HG03354 (cell line): Measurements from ENCODE around the gene TBC1D22A.

Experiments used
- ATAC-seq: cut with Tn5 transposase; IDR thresholded peaks from one replicate; pipeline ENCODE4 v1.9.1; 2021; ENCODE audit warnings: mild to moderate bottlenecking; ENCODE audit not compliant: unreplicated experiment, poor library complexity, severe bottlenecking

Gene TBC1D22A

DNA sequence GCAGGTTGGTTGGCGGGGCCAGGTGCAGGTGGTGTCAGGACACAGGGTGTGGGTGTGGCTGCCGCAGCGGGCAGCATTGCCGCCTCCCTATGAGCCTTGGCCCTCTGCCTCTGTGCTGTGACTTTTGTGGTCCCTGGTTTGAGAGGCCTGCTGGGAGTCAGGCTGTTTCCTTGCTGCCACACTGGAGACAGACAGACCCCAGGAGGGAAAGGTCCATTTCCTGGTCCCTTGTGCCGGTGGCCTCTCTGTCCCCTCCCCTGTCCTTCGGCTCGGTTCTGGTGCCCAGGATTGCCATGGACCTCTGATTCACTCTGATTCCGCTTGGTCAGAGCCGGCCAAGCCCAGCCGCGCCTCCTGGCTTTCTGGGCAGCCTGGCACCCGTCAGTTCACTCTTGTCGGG, 196.9 kb downstream of the TBC1D22A start:
- ATAC-seq = no peak

DNA sequence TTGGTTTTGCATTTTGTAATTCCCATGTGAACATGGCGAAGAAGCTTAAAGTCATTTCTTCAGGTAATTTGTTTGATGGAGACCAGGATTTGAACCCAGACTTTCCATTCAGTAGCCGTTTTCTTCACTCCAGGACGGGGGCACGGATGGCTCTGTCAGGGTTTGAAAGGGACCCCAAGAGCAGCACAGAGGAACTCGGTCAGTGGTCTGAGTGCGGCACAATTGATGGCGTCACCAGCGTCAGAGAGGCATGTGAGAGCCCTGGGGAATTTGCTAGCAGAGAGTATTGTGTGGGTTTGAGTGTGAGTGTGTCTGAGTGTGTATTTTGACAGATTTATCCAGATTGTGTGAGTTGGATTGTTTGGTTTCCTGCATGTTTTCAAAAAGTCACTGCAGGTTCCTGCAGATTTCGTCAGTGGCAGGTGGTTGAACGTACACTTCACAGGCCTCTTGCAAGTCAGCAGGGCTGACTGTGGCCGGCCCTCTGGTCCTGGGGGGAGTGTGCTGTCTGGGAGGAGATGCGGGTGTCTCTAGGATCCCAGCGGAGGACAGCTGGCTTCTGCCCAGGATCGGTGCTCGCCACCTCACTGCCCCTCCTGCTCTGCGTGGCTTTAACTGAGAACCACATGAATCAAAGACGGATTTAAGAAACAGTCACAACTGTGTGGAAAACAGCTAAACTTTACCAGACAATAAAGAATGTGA, 199.3 kb downstream of the TBC1D22A start:
- no peak for ATAC-seq

DNA sequence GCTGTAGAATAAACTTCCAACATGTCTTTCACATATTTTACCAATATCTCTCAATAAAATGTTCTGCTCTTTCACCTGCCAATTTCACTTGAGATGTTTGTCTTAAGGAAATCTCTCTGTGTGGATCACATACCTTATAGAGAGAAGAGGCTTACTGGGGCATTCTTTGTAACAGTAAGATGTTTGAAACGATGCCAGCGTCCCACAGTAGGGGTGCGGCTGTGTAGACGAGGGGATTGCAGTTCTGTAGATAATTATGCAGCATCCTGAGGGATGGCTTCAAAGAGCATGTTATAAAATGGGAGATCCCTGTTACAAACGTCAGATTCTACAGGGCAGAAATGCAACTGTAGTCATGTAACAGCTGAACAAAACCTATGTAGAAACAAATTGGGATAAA, 200.0 kb downstream of the TBC1D22A start:
- ATAC-seq = no peak

DNA sequence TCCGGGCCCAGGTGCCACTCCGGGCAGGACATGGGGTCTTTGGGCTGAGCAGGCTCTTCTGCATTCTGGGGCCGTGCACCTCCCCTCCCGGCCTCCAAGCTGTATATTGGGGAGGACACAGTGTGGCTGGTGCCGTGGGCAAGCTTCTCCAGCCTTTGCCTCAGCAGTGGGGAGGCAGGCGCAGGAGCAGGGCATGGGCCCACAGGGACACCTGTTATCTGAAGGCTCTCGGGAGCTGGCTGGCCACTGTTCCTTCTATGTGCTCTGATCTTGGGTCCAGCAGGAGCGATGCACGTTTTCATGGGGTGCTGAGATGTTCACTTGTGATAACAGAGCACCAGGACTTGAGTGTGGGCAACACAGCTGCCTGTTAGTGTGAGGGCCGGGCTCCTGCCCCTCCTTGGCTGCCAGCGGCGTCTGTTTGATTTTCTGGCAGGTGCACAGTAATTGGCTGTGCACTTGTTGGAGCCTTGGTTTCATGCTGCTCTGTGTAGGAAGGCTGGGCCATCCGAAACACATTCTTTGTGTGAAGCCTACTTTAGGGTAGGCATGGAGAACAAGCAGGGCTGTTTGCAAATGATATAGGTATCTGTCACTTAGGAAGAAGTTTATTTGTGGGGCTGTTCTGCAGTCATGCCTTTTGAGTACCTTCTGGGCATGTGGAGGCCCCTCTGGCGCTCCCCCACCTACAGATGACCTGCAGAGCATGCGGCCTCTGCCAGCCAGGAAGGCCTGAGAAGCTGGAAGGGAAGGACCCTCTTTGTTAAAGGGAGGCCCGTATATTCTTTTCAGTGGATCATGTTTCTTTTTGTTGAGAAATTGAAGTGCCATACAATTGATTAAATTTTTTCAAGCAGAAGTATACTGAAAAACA, 201.5 kb downstream of the TBC1D22A start:
- ATAC-seq = no peak

DNA sequence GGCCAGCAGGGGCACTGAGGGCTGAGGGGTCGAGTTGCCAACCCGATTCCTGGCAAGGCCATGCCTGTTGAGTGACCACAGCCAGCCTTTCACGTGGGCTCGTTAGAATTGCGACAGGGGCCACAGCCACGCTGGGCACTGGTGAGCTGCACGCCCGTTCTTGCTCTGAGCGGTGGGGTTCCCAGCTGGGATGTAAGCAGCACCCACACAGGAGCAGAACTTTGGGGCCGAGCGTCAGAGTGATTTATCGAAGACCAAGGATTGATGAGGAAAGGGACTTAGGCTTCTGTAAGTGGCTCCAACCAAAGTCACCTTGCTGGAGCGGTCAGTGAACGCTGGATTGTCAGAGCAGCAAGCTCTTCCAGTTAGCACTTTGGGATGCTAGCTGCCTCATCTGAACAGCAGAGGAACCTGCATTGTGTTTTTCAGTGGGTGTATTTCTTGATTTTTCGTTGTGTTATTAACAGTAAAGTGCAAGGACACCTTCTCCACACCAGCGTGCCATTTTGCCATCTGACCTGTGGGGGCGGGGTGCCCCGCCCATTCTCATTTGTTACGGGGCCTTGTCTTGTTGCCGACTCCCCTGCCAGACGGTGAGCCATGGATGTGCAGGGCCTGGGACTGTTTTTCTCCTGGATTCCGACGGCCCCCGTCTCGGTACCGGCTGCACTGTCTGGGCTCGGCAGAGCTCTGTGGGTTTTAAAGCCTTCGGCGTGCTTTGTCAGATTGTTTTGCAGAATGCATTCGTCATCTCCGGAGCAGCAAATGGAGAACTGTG, 202.5 kb downstream of the TBC1D22A start:
- no peak for ATAC-seq

DNA sequence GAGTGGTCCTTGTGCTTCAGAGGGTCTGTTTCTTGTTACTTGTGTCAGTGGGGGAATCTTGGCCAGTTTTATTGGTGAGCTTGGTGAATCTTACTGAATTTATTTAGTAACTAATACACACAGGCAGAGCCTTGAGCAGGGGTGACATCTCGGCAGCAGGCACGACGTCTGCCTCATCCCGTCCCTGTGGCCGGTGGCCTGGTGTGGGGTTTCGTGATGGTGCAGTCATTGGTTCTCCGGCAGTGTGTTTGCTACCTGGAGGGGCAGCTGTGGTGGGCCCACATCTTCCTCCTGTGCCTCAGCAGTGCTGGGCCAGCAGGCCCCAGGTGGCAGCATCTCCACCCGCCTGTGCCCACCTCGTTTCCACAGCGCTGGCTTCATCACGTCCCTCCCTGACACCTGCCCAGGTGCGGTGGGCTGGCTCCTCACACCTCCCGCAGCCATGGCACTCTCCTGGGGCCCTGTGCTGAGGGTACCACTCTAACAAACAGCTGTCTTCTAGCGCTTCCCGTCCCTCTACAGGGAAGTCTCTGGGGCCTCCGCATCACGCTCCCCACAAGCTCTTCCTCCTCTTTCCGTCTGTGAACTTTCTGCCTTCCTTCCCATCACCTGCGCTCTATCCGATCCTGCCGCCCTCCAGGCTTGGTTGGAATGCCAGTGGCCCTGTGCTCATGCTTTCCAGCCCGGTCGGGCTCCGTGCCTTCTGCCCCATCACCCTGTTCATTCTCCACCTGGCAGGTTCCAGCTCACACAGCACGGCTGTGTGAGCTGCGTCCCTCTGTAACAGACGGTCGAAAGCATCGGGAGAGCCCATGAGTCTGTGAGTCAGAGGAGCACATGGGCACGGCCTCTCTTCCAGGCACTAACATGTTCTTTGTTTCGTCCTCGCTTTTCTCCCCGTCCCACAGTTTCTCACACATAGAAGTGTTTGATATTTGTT, 203.4 kb downstream of the TBC1D22A start:
- ATAC-seq = no peak

DNA sequence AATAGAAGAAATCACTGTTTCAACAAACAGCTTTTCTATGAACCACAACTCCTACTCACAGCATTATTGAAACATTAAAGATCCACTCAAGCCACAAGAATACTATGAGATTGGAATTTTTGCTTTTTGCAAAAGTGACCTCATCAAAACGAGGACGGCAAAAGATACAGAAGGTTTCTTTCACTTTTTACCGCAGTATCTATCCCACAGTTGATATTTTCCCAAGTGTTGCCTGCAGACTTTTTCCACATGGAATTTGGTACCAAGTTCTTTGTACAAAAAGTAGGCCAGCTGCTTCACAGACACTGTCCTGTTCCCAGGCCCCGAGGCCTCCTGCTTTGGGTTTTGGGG, 204.0 kb downstream of the TBC1D22A start:
- ATAC-seq = no peak

DNA sequence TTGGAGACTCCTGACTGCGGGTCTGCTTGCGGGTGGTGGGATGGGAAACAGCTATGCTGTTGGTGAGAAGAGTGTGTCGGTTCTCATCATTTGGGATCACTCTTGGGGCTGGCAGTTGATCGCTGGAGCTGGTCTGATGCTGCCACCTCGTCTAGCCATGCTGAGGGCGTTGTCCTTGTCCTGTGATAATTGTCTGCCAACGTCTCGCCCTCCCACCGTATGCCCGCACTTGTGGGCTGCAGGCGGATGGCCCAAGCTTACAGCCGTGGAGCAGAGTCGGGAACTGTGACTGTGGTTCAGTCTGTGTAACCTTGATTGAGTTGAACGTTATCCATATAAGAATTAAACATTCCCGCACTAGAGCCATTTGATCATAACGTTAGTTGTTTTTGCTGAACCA, 204.4 kb downstream of the TBC1D22A start:
- ATAC-seq = no peak

DNA sequence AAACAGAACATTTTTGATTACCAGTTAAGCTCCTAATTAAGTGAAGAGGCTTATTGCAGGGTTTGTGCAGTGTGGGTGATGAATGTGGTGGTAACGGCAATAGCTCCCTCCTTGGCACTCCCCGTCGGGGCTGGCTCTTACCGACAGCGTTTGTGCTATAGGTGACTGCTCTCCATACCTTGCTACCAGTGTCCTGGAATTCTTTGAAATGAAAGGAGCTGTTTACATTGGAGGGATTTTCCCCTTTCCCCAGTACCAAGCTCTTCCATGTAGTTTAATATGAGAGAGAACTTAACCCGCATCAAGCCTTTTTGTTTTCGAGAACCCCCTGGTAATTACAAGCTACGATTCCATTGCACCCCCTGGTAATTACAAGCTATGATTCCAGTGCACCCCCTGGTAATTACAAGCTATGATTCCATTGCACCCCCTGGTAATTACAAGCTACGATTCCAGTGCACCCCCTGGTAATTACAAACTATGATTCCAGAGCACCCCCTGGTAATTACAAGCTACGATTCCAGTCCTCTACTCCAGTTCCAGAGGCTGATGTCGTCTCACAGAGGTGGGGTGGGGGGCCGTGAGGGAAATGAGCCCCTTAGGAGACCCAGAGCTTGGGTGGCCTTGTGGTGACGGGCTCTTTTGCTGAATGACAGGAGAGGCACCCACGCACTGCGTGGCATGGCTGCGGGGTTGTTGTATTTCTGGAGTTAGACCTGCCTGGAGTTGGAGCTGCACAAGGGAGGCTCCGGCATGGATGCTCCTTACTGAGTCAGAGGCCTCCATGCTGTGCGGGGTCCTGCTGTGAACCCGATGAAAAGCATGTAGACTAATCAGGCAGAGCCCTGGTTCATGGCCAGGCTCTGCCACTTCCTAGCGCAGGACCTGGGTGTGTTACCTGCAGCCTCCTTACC, 205.3 kb downstream of the TBC1D22A start:
- ATAC-seq = no peak

DNA sequence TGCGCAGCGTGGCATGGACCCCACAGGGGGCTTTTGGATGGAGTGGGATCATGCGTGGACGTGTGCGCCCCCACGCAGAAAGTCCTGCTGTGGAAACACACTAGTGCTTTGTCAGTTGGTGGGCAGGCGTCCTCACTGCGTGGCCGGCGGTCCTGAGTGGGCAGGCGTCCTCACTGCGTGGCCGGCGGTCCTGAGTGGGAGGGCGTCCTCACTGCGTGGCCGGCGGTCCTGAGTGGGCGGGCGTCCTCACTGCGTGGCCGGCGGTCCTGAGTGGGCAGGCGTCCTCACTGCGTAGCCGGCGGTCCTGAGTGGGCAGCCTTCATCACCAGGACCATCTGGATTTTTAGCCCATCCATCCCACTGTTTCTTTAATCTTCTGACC, 205.9 kb downstream of the TBC1D22A start:
- no peak for ATAC-seq

DNA sequence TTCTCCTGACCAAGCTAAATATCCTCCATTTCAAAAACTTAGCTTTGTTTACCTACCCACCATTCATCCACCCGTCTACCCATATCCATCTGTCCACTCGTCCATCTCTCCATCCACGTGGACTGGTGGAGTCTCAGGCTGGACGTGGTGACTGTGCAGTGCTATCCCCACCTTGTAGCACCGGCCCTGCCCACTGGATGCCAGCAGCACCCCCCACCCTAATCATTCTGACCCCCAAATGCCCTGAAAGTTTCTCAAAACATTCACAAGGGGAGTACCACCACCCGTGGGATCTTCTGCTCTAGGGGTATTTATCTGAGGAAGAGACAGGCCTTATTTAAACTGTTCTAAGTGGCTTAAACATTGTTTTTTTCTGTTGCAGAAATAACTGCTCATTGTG, 206.4 kb downstream of the TBC1D22A start:
- ATAC-seq = no peak

DNA sequence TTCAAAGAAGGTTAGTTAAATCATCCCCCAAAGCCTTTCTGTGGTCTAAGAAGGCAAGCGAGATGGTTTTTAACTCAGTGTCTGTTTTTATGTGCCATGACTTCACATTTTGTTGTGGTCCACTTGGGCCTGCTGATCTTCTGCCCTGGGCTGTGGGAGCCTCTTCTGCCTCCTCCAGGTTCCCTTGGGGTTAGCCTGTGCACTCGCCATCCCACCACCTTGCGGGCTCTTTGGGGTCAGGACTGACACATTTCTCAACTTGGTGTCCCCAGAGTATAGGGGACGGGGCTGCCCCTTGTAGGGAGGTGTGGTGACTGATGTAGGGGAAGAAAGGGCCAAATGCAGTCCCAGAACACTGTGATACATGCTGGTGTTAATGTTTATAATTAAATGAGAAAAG, 207.0 kb downstream of the TBC1D22A start:
- ATAC-seq = peak; percentile 84

DNA sequence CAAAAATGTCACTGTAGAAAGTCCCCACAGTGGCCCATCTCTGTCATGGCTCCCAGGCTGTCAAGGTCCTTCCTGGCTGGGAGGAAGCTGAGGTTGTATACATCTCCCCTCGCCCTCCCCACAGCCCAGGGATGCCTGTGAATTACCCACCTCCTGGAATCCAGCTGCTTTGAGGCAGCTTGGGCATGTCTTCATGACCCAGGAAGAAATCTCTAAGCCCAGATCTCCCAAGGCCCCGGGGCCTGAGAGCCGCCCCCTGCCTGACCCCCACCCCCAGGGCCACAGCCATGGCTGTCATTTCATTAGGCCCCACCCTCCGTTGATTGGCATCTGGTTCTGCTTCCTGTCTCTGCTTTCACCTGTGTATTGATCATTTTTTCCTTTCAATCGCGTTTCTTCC, 207.5 kb downstream of the TBC1D22A start:
- ATAC-seq = peak; percentile 34

DNA sequence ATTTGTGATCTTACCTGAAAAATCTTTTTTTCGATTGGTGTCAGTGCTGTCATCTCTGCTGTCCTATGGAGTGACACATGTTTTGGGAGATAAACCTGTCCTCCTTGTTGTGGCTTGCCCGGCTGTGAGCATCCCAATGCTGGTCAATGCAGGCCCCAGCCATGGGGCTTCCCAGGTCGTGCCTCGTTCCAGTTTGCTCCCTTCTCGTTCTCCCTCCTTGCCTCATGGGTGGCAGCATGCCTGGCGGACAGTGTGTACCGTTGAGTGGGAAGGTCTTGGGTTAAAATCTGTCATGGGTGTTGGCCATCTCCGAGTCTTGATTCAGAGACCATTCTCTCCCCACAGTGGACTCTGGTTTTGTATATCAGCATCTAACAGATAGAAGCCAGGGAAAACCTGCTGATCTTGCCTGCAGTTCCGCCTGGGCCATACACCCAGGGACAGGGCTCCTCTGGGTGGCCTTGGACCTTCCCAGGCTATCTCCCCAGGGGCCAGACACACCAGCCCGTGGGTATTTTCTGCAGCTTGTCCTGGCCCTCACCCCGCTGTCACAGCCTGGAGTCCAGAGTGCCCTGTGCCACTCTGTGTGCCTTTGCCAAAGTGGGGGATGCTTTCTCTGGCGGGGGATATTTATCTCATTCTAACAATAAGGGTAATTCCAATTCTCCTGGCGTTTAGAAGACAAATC, 208.1 kb downstream of the TBC1D22A start:
- no peak for ATAC-seq

DNA sequence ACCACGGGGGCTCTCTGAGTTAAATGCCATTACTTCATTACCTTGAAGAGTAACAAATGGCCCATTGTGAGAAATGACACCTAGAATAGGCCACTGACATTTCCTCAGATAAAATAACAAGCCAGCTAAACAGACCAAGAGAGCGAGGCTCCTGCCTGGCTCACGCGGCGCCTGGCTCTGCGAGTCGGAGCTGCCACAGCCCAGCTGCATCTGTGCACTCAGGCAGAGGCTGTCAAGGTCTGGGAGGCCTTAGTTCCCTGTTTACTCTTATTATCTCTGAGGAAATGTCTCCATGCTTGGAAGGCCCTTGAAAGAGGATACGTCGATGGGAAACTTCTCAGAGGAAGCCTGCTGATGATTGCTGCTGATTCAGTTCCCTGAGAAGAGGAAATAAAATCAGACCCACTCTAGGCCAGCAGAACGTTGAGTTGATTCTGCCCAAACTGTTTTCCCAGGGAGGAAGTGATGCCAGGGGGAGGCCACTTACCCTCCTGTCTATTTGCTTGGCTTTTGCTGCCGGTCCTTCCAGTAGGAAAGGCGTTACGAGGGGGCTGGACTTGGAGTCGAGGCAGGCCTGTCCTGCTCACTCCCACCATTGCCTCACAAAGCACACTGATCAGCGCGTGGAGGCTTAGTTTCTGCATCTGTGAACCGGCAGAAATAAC, 208.8 kb downstream of the TBC1D22A start:
- ATAC-seq = no peak

DNA sequence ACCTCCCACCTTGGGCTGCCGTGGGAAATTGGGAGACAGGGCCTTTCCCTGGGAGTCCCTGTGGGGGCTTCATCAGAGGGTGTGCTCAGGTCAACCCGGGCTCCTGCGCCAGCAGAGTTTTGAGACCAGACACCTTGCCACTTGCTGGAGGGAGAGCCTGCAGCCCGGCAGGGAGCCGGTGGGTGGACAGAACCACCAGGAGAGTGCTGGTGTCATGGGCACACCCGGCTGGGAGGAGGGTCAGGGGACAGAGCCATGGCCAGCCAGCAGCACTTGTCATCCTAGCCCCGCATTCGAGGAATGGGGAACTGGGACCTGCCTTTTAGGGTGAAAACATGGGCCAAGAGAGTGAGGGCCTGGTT, 209.3 kb downstream of the TBC1D22A start:
- no peak for ATAC-seq

DNA sequence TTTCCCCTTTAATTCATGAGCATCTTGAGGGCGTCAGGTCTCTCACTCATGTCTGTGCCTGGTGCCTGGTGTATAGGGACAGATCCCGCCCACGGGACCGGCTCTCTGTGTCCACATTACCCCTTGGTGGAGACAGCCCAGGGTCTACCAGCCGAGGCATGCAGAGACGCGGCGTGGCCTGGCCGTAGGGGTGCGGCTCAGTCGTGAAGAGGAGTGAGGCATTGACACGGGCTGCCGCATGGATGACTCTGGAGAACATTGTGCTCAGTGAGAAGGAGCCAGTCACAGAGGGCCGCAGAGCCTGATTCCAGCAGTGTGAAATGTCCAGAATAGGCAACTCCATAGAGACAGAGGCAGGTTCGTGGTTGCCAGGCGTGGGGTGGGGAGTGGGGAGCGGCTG, 209.8 kb downstream of the TBC1D22A start:
- ATAC-seq = no peak
